GM12873 (cell line): ENCODE results near the gene WDR45B.

Experiments used
- CTCF ChIP-seq: IDR thresholded peaks from 2 replicates; pipeline ENCODE4 v1.5.1; 2012; ENCODE audit warnings: low read depth, mild to moderate bottlenecking, moderate library complexity, low read length, control low read depth; ENCODE audit not compliant: insufficient read depth; ENCODE audit errors: missing control alignments

The WDR45B gene

GRCh38 chr17:82666931-82667667, 18.9 kb upstream of the WDR45B start:
- no peak for TF ChIP-seq CTCF

DNA sequence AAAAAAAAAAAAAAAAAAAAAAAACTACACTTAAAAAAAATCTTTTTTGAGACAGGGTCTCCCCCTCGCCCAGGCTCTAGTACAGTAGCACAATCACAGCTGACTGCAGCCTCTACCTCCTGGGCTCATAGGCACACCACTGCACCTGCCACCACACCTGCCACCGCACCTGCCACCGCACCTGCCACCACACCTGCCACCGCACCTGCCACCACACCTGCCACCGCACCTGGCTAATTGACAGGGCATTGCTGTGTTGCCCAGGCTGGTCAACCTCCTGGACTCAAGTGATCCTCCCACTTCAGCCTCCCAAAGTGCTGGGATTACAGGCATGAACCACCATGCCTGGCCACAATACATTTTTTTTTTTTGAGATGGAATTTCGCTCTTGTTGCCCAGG, 17.6 kb upstream of the WDR45B start:
- no peak for TF ChIP-seq CTCF

GRCh38 chr17:82665217-82665616, 17.0 kb upstream of the WDR45B start:
- no peak for TF ChIP-seq CTCF

- no peak for TF ChIP-seq CTCF
These were observed 16.5 kb upstream of the WDR45B start for GRCh38 chr17:82664701-82665182.

DNA sequence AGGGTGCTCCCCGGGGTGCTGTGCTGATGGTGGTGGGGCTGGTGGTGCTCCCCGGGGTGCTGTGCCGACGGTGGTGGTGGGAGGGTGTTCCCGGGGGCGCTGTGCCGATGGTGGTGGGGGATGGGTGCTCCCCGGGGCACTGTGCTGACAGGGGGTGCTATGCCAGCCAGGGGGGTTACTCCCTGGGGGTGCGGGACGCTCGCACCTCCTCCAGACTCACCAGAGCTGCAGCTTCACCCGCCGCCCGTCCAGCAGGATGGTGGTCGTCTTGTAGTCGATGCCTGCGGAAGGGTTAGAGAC, 16.0 kb upstream of the WDR45B start:
- TF ChIP-seq CTCF = no peak

DNA sequence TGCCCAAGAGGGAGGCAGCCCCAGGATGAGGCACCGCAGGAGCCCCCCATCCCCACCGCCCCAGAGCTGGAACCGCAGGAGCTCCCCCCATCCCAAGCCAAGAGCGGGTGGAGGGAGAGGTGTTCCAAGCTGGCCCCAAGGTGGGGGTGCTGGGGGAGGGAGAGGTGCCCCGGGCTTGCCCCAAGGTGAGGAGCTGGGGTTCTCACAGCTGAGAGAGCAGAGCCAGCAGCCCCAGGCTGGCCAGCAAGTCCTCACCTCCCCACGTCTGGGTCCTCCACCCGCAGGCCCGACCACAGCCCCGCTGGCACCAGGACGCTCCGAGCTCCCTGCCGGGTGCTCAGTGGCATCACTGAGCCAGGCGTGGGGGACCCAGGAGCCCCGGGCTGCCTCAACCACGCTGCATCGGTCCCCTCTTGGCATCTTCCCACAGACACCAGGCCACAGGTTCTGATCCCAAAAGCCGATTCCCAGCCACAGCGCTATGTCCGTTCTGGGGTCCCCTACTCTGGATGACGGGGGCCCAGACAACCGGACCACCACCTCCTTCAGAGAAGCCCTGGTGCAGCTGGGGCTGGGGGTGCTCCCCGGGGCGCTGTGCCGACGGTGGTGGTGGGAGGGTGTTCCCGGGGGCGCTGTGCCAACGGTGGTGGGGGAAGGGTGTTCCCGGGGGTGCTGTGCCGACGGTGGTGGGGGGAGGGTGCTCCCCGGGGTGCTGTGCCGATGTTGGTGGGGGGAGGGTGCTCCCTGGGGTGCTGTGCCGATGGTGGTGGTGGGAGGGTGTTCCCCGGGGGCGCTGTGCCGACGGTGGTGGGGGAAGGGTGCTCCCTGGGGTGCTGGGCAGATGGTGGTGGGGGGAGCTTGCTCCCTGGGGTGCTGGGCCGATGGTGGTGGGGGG, 15.4 kb upstream of the WDR45B start:
- no peak for TF ChIP-seq CTCF

GRCh38 chr17:82662711-82663261, 14.5 kb upstream of the WDR45B start:
- TF ChIP-seq CTCF = no peak
